Hematopoietic multipotent progenitor cell treated with erythropoietin and hydrocortisone succinate and interleukin-3 and kit ligand, for 8 days (in vitro differentiated cells): ENCODE data around the gene SMARCC2.

Experiments used
- DNase-seq: peaks from one replicate; pipeline ENCODE4 v3.0.0-alpha.2; 2015

Gene SMARCC2

DNA sequence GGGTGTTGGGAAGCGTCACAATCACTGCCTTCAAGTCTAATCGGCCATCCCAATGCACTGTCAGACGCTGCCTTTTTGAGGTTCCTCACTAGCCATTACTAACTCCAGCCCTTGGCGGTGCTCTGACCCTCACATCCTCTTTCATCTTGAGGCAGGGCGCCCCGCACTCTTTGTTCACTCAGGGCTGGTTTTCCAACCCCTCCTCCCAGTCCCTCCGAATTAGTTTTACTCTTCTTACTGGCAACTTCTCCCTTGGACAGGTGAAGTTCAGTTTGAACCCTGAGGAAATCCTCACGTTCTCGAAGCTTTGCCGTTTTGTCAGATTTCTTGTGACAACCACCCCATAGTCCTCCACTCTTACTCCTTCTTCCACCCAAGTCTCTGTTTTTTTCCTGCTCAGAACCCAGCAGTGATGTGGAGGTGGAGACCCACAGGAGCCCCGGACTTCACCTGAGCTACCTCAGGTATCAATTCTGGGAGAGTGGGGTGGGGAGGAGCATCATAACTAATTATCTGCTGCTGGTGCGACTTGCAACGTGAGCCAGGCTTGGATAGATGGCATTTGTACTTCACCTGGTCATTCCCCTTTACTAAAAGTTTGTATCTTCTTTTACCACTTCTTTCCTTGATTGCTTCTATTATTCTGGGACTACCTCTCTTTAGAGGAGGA is 70.5 kb downstream of the SMARCC2 start:
- DNase-seq: no peak

DNA sequence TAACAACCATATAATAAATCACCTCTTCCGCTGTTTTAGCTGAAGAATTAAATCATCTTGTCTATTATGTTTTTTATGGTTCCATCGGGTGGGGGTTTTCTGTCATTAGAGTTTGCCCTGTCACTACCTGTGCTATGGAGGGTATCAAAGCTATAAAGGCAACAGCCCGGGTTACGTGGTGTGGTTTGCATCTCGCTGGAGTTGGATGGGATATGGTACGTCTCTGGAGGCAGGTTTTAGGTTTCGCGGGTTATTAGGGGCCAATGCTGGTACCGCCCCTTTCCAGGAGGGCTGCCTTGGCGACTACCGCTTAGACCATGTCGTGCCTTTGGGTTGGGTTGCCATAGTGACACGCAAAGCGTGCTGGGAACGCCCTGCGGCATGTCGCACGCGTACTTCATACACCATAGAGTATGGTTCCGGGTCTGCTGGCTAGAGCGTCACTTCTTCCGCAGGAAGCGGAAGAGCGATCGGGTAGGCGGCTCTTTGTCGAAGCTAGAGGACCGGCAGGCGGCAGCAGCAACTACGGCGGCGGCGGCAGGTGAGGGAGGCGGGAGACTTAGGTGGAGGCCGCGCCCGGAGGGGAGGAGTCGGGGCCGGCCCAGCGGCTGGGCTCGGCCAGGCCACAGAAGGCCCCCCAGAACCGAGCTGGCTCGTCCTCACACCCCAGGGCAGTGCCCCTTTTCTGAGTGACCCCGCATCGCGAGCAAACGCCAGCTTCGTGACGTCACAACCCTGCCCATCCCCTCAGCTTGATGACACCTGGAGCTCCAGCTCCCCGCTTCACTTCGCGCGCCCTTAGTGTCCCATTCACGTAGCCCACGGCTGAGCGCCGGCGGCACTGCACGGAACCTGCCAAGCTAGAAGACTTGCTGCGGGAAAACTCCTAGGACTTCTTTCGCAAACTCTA is 71.2 kb downstream of the SMARCC2 start, which contains the start of gene ZC3H10:
Gene ZC3H10 (plus strand): TSS at position 489 of the 910 bp plus-strand sequence. CDS start 2,297 bp downstream, outside the sequence.
- peak; percentile 99 for DNase-seq

DNA sequence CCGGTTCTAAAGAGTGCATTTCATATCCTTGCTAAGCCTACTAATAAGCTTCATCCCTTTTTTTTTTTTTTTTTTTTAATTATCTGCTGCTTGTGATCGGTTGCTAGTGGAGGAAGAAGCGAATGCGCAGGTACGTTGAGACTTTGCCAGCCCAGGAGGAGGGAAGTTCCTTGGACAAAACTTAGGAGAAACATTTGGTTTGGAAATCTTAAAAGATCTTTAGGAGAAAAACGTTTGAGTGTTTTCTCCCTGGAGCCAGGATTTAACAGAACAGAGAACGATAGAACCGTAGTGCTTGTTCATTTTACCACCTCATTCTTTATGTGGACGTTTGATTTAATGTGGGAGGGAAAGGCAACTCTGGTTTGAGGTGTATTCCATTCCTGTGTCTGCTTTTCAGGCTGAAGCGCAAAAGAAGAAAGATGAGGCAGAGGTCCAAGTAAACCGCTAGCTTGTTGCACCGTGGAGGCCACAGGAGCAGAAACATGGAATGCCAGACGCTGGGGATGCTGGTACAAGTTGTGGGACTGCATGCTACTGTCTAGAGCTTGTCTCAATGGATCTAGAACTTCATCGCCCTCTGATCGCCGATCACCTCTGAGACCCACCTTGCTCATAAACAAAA is 72.1 kb downstream of the SMARCC2 start:
- DNase-seq: peak; percentile 48

DNA sequence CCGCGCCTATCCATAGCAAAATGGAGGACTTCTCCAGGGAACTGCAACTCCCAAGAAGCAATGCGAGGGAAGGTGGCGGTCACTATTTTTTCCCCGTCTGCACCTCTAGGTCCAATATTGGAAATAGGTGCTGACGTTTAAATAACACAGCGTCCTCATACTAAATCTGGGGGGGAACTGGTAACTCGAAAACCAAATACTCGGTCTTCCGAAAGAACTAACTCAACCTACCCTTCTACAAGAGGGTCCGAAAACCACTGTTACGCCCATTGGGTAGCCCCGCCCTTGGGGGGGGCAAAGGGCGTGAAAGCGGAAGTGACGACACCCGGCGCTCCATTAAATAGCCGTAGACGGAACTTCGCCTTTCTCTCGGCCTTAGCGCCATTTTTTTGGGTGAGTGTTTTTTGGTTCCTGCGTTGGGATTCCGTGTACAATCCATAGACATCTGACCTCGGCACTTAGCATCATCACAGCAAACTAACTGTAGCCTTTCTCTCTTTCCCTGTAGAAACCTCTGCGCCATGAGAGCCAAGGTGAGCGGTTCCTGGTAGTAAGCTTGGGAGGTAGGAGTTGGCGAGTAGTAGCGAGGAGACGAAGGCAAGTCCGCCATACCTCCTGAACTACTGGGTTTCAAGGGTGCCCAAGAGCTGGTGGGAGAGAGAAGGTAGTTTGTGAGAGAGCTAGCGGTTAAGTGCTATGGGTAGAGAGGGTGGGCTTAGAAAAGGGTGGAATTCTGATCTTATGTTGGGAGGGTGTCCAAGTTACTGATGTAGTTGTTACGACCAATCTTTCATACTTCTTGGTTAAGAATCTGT is 72.8 kb downstream of the SMARCC2 start, which contains the start of gene RPL41:
Gene RPL41 (plus strand): TSS at position 367 of the 815 bp plus-strand sequence.
- DNase-seq: peak; percentile 97

DNA sequence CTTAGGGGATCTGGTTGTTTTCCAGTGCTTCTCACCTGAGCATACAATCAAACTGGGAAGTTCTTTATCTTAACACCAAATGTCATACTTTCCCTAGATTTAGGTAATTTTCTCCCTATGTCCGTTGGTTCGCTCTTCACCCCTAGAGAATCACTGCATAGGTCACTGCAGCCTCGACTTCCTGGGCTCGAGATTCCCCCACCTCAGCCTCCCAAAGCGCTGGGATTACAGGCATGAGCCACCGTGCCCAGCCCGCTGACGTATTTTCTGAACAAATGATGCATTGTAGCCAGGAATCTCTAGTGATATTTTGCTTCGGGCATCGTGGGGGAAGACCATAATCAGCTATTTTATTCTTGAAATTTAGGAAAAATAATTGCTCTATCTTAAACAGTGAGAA is 74.0 kb downstream of the SMARCC2 start:
- DNase-seq: no peak

DNA sequence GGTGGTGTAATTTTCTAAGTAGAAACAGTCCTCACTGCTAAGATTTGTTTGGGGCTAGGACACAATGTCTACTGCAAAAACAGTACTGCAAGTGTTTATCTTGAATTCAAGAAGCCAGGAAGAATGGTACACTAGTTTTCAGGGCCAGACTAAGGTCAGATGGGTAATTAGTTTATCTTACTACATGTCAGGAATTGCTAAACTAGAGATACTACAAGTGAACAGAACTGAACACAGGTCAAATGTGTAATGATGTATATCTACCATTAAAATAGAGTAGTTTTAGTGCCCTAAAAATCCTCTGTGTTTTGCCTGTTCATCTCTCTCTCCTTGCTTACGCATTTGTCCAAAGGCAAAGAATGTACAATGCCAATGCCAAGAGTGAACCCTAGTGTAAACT is 75.2 kb downstream of the SMARCC2 start:
- DNase-seq: no peak
